TTC549 (cell line): ENCODE measurements around the gene HDAC9.
"Not testable (repeated sequence)": the region's sequence is repeated elsewhere in the genome, so short reads cannot be mapped to it uniquely, and the experiment has no call there.

Source experiments
- FAIRE-seq: peaks from 2 replicates; lab custom pipeline; 2012; peaks lifted over from hg19 to GRCh38; lab: Jason Lieb, UNC

The HDAC9 gene

GRCh38 chr7:18727115-18727870 lies 231.7 kb downstream of the HDAC9 start:
- no peak for FAIRE-seq

GRCh38 chr7:18736012-18736411 lies 240.5 kb downstream of the HDAC9 start:
- not testable (repeated sequence) for FAIRE-seq

GRCh38 chr7:18740579-18740988 lies 245.0 kb downstream of the HDAC9 start:
- no peak for FAIRE-seq

GRCh38 chr7:18753972-18754610 lies 258.5 kb downstream of the HDAC9 start:
- FAIRE-seq = no peak

GRCh38 chr7:18754766-18755165 lies 259.2 kb downstream of the HDAC9 start:
- no peak for FAIRE-seq

GRCh38 chr7:18755793-18756192 lies 260.2 kb downstream of the HDAC9 start:
- FAIRE-seq = no peak

- no peak for FAIRE-seq
These were observed 261.0 kb downstream of the HDAC9 start for GRCh38 chr7:18756378-18757050.

GRCh38 chr7:18760046-18760445 lies 264.5 kb downstream of the HDAC9 start:
- no peak for FAIRE-seq

GRCh38 chr7:18760631-18761445 lies 265.3 kb downstream of the HDAC9 start:
- no peak for FAIRE-seq

GRCh38 chr7:18762189-18762588 lies 266.6 kb downstream of the HDAC9 start:
- FAIRE-seq = no peak

GRCh38 chr7:18768256-18768655 lies 272.7 kb downstream of the HDAC9 start:
- no peak for FAIRE-seq

- no peak for FAIRE-seq
These were observed 274.7 kb downstream of the HDAC9 start for GRCh38 chr7:18770154-18770811.

- FAIRE-seq = no peak
These were observed 275.3 kb downstream of the HDAC9 start for GRCh38 chr7:18770822-18771221.

GRCh38 chr7:18771834-18772566 lies 276.5 kb downstream of the HDAC9 start:
- FAIRE-seq = no peak

GRCh38 chr7:18772567-18772965 lies 277.0 kb downstream of the HDAC9 start:
- FAIRE-seq = no peak

GRCh38 chr7:18777314-18777713 lies 281.8 kb downstream of the HDAC9 start:
- FAIRE-seq = no peak

- no peak for FAIRE-seq
These were observed 283.0 kb downstream of the HDAC9 start for GRCh38 chr7:18778594-18778993.

- FAIRE-seq = no peak
These were observed 284.7 kb downstream of the HDAC9 start for GRCh38 chr7:18780266-18780665.

GRCh38 chr7:18780938-18781337 lies 285.4 kb downstream of the HDAC9 start:
- no peak for FAIRE-seq

GRCh38 chr7:18786196-18786727 lies 290.7 kb downstream of the HDAC9 start:
- no peak for FAIRE-seq

GRCh38 chr7:18786796-18787195 lies 291.2 kb downstream of the HDAC9 start:
- FAIRE-seq = no peak
